IMR-90 (cell line): Measurements from ENCODE around the gene LRRC52. TPM values are rescaled to one million over a fixed set of nuclear protein-coding genes. Genes with fewer than 3 reads are reported as not detected.

Source experiments
- ATAC-seq: fragments of 200-7000 bp; cut with Tn5 transposase; 2 replicates; pipeline ENCODE4 v1.9.1; 2020; ENCODE audit warnings: low read depth, mild to moderate bottlenecking, moderate library complexity
- BruUV-seq: library from RNA; stranded (reverse); fragments of 400-500 nt; replicated peaks from 2 replicates; lab custom pipeline; 2021; lab: Mats Ljungman, UMichigan
- CTCF ChIA-PET: fragments of 300-600 bp; formaldehyde crosslinking; extraction: SDS; loops from one replicate; lab custom pipeline; 2021; ENCODE audit warnings: antibody characterized with exemption; lab: Yijun Ruan, JAX
- POLR2A ChIA-PET: fragments of 300-600 bp; sonication (Branson Sonifier 250); formaldehyde crosslinking; loops from one replicate; lab custom pipeline; 2022; ENCODE audit warnings: antibody characterized with exemption; ENCODE audit not compliant: unreplicated experiment; lab: Charles Lee
- DNase-seq: peaks from one replicate; pipeline ENCODE4 v3.0.0; 2013
- H2AFZ ChIP-seq: replicated peaks from 2 replicates; pipeline ENCODE3; 2013; ENCODE audit warnings: low read length, mild to moderate bottlenecking; ENCODE audit not compliant: poor library complexity
- H2AK5ac ChIP-seq: 2 replicates; pipeline ENCODE4 v1.6.1; 2013; ENCODE audit warnings: low read depth, low read length, inconsistent platforms
- H2AK9ac ChIP-seq: replicated peaks from 2 replicates; pipeline ENCODE3; 2013; ENCODE audit warnings: mild to moderate bottlenecking, low read depth, low read length, moderate library complexity; ENCODE audit not compliant: poor library complexity
- H2BK120ac ChIP-seq: 2 replicates; pipeline ENCODE4 v1.6.1; 2013; ENCODE audit warnings: low read depth, low read length, inconsistent platforms
- H2BK15ac ChIP-seq: 3 replicates; pipeline ENCODE4 v1.6.1; 2013; ENCODE audit warnings: low read depth, low read length, inconsistent platforms
- H2BK20ac ChIP-seq: 2 replicates; pipeline ENCODE4 v1.6.1; 2013; ENCODE audit warnings: low read depth, mild to moderate bottlenecking, inconsistent platforms, low read length, moderate library complexity
- H2BK5ac ChIP-seq: 2 replicates; pipeline ENCODE4 v1.6.1; 2013; ENCODE audit warnings: mild to moderate bottlenecking, low read depth, low read length, inconsistent platforms; ENCODE audit not compliant: poor library complexity, severe bottlenecking
- H3K14ac ChIP-seq: replicated peaks from 2 replicates; pipeline ENCODE4 v1.6.1; 2013; ENCODE audit warnings: low read depth, low read length, inconsistent platforms
- H3K18ac ChIP-seq: 2 replicates; pipeline ENCODE4 v1.6.1; 2013; ENCODE audit warnings: low read depth, low read length, control low read depth
- H3K23ac ChIP-seq: 2 replicates; pipeline ENCODE4 v1.6.1; 2013; ENCODE audit warnings: low read depth, low read length, inconsistent platforms
- H3K27ac ChIP-seq: 2 replicates; pipeline ENCODE4 v1.5.1; 2013; ENCODE audit warnings: mild to moderate bottlenecking, control low read depth, low read length; ENCODE audit not compliant: insufficient read depth
- H3K27me3 ChIP-seq: 2 replicates; pipeline ENCODE4 v1.6.1; 2013; ENCODE audit warnings: low read length; ENCODE audit not compliant: control insufficient read depth, insufficient read depth
- H3K36me3 ChIP-seq: 2 replicates; pipeline ENCODE4 v1.6.1; 2013; ENCODE audit warnings: low read length, mixed read lengths; ENCODE audit not compliant: control insufficient read depth, insufficient read depth
- H3K4ac ChIP-seq: 2 replicates; pipeline ENCODE4 v1.6.1; 2013; ENCODE audit warnings: low read depth, low read length, inconsistent platforms
- H3K4me1 ChIP-seq: 2 replicates; pipeline ENCODE4 v1.6.1; 2013; ENCODE audit warnings: low read length, mixed read lengths; ENCODE audit not compliant: control insufficient read depth, insufficient read depth
- H3K4me2 ChIP-seq: 2 replicates; pipeline ENCODE4 v1.6.1; 2013; ENCODE audit warnings: low read depth, mild to moderate bottlenecking, control low read depth, low read length, moderate library complexity
- H3K4me3 ChIP-seq: 2 replicates; pipeline ENCODE4 v1.5.1; 2013; ENCODE audit warnings: low read depth, mild to moderate bottlenecking, control low read depth, low read length, moderate library complexity; ENCODE audit not compliant: insufficient read depth
- H3K56ac ChIP-seq: 2 replicates; pipeline ENCODE4 v1.6.1; 2013; ENCODE audit warnings: low read length, inconsistent platforms; ENCODE audit not compliant: insufficient read depth; ENCODE audit errors: extremely low read depth
- H3K79me1 ChIP-seq, 2 experiments: 2 replicates each; pipeline ENCODE4 v1.6.1; 2013; ENCODE audit warnings: low read length in 2 of 2, inconsistent platforms in 1 of 2, low read depth in 1 of 2
- H3K9ac ChIP-seq: 2 replicates; pipeline ENCODE4 v1.6.1; 2013; ENCODE audit warnings: low read depth, low read length, control low read depth
- H3K9me1 ChIP-seq: 2 replicates; pipeline ENCODE4 v1.6.1; 2013; ENCODE audit warnings: low read length, inconsistent platforms; ENCODE audit not compliant: insufficient read depth
- H3K9me3 ChIP-seq: 2 replicates; pipeline ENCODE4 v1.6.1; 2013; ENCODE audit warnings: low read length; ENCODE audit not compliant: control insufficient read depth, insufficient read depth
- H4K20me1 ChIP-seq: 2 replicates; pipeline ENCODE4 v1.6.1; 2013; ENCODE audit warnings: low read length, inconsistent platforms; ENCODE audit not compliant: insufficient read depth
- H4K5ac ChIP-seq: 2 replicates; pipeline ENCODE4 v1.6.1; 2013; ENCODE audit warnings: mild to moderate bottlenecking, low read depth, low read length, control low read depth
- H4K8ac ChIP-seq, 2 experiments: 2 replicates each; pipeline ENCODE4 v1.6.1; 2013; ENCODE audit warnings: low read depth in 2 of 2, low read length in 2 of 2, control low read depth in 1 of 2, inconsistent platforms in 1 of 2
- H4K91ac ChIP-seq: 2 replicates; pipeline ENCODE4 v1.6.1; 2013; ENCODE audit warnings: low read depth, low read length, inconsistent platforms; ENCODE audit not compliant: insufficient read depth
- BHLHE40 ChIP-seq: fragments of 150-350 bp; IDR thresholded peaks from 2 replicates; pipeline ENCODE4 v1.6.1; 2016; ENCODE audit warnings: mild to moderate bottlenecking, low read depth, low read length
- CEBPB ChIP-seq: IDR thresholded peaks from 2 replicates; pipeline ENCODE4 v1.6.1; 2012; ENCODE audit warnings: low read depth, low read length, improper control_type of control experiment
- CHD1 ChIP-seq: IDR thresholded peaks from 2 replicates; pipeline ENCODE4 v1.6.1; 2012; ENCODE audit warnings: low read depth, low read length, improper control_type of control experiment
- CTCF ChIP-seq: conservative IDR thresholded peaks from 2 replicates; pipeline ENCODE4 v1.5.1; 2012; ENCODE audit warnings: mild to moderate bottlenecking, low read depth, low read length, improper control_type of control experiment
- ELK1 ChIP-seq: fragments of 150-350 bp; IDR thresholded peaks from 2 replicates; pipeline ENCODE4 v1.6.1; 2016; ENCODE audit warnings: low read depth, mild to moderate bottlenecking, low read length, moderate library complexity, borderline replicate concordance
- MAFK ChIP-seq: IDR thresholded peaks from 2 replicates; pipeline ENCODE4 v1.6.1; 2012; ENCODE audit warnings: low read depth, low read length, improper control_type of control experiment
- MAZ ChIP-seq: IDR thresholded peaks from 2 replicates; pipeline ENCODE4 v1.6.1; 2012; ENCODE audit warnings: low read depth, mild to moderate bottlenecking, low read length, improper control_type of control experiment, moderate library complexity, borderline replicate concordance
- NFE2L2 ChIP-seq: fragments of 150-350 bp; IDR thresholded peaks from 2 replicates; pipeline ENCODE4 v1.6.1; 2016; ENCODE audit warnings: low read depth, mild to moderate bottlenecking, low read length
- POLR2A ChIP-seq: IDR thresholded peaks from 2 replicates; pipeline ENCODE4 v1.6.1; 2012; ENCODE audit warnings: mild to moderate bottlenecking, low read depth, low read length
- RAD21 ChIP-seq: IDR thresholded peaks from 2 replicates; pipeline ENCODE4 v1.6.1; 2012; ENCODE audit warnings: low read length, improper control_type of control experiment
- RCOR1 ChIP-seq: IDR thresholded peaks from 2 replicates; pipeline ENCODE4 v1.6.1; 2012; ENCODE audit warnings: mild to moderate bottlenecking, low read length, improper control_type of control experiment; ENCODE audit not compliant: insufficient replicate concordance
- USF2 ChIP-seq: fragments of 150-350 bp; IDR thresholded peaks from 2 replicates; pipeline ENCODE4 v1.6.1; 2017; ENCODE audit warnings: mild to moderate bottlenecking, antibody characterized with exemption, low read length, low read depth
- WGBS, 2 experiments: methylation state at CpG; one replicate each; pipeline versions ENCODE4 v1.1.5 to v1.1.7; 2013; ENCODE audit warnings: missing lambda C conversion rate in 2 of 2; ENCODE audit not compliant: insufficient read length in 1 of 2; ENCODE audit errors: extremely low coverage in 2 of 2; 5-methylcytosine and 5-hydroxymethylcytosine counted together
- dilution Hi-C: fragments of 300-500 bp; cut with HindIII; formaldehyde crosslinking; loops from one replicate; pipeline ENCODE4 v1.14.3; 2018; ENCODE audit warnings: low sequenced_read_pairs; ENCODE audit not compliant: unreplicated experiment
- in situ Hi-C: fragments of 300-500 bp; cut with MboI; formaldehyde crosslinking; loops from 3 replicates; pipeline ENCODE4 v1.14.3; 2019; ENCODE audit warnings: low sequenced_read_pairs, inconsistent platforms, mixed read lengths
- intact Hi-C: fragments of 100-400 bp; cut with micrococcal nuclease; formaldehyde crosslinking; loops from 2 replicates; pipeline ENCODE4 v1.10.0; 2022
- polyA plus RNA-seq, 3 experiments: library from polyadenylated mRNA; depleted of rRNA; stranded (reverse); fragments of >200 nt; gene quantifications; 2 replicates each; pipeline ENCODE4 v1.2.3, GENCODE V29; 2012; ENCODE audit warnings: low replicate concordance in 1 of 3
- total RNA-seq: library from RNA; depleted of rRNA; stranded (reverse); fragments of >200 nt; gene quantifications from 2 replicates; pipeline ENCODE4 v1.2.3, GENCODE V29; 2012

Gene LRRC52
- total and polyA plus RNA-seq, 2 of the 4 experiments (the other 2 are of a cell fraction), result not detected

- Histone ChIP-seq H2BK15ac (no peak overlapping the region), H2BK20ac (no peak overlapping the region), H3K9me1 (no peaks in the 10 kb centered on the region), H2AK9ac (no peak overlapping the region), H2BK5ac (no peak overlapping the region), H3K4ac (no peak overlapping the region), H3K27me3 (no peaks in the 10 kb centered on the region; the same call in none of the 2 replicates), H3K4me1 (no peaks in the 10 kb centered on the region), H3K27ac (no peak overlapping the region), H3K9ac (no peak overlapping the region), H3K14ac (no peak overlapping the region), H2AK5ac (no peak overlapping the region), H3K18ac (no peak overlapping the region), H2AFZ (no peak overlapping the region), H4K8ac (no peak overlapping the region), H3K4me2 (no peak overlapping the region), H4K91ac (no peak overlapping the region), H3K79me1 (no peaks in the 10 kb centered on the region), H4K20me1 (no peaks in the 10 kb centered on the region), H3K4me3 (no peak overlapping the region), H3K56ac (no peak overlapping the region), H2BK120ac (no peak overlapping the region), H4K5ac (no peak overlapping the region), H3K36me3 (no peaks in the 10 kb centered on the region), H3K9me3 (no peaks in the 10 kb centered on the region), H3K23ac (no peak overlapping the region)
- intact Hi-C loops (no loop called here), dilution Hi-C loops (no loop called here), in situ Hi-C loops (no loop called here)
- ChIA-PET POLR2A (no interaction called here), CTCF (no interaction called here)
- no TSS peak for BruUV-seq
- no peak for TF ChIP-seq ELK1
- no peak for TF ChIP-seq MAZ
- no peak for TF ChIP-seq MAFK
- no peak for TF ChIP-seq RCOR1
- TF ChIP-seq CTCF, result no peak
- TF ChIP-seq NFE2L2, result no peak
- TF ChIP-seq CEBPB, result no peak
- TF ChIP-seq RAD21, result no peak
- TF ChIP-seq USF2, result no peak
- no peak for TF ChIP-seq CHD1
- TF ChIP-seq BHLHE40, result no peak
- TF ChIP-seq POLR2A, result no peak
- ATAC-seq (no peak), DNase-seq (no peak)
- 20% methylated on average over 1 of the region's 4 CpGs; no CpG with 5 or more reads in 1 of the 2 experiments for WGBS, 2 experiments
Observed at GRCh38 chr1:165565751-165566490, 22.1 kb downstream of the LRRC52 start.
